Measurements from ENCODE around the gene RAB11FIP2.

- TF ChIP-seq POLR2A (IDR thresholded peaks at IDR 0.05) (no peak), CTCF (IDR thresholded peaks at IDR 0.05) (no peak)
Observed at GRCh38 chr10:118045837-118046394, 825 bp downstream of the RAB11FIP2 start.

Measured in thyroid gland (tissue), 4 donors.